Stimulated activated CD4-positive, alpha-beta T cell treated with anti-CD3 and anti-CD28 coated beads, Interleukin-2, amount 100 ng/mL, for 4 hours (primary cell): ENCODE data around the gene S100A7.
A peak's percentile ranks its signal among the peaks of the same experiment; 100 is the strongest.
"Not testable (repeated sequence)": the region's sequence is repeated elsewhere in the genome, so short reads cannot be mapped to it uniquely, and the experiment has no call there.

Experiments
- DNase-seq: peaks from one replicate; pipeline ENCODE4 v3.0.0-alpha.2; 2020; ENCODE audit warnings: low read depth

The S100A7 gene

GRCh38 chr1:153430561-153430960 is 29.9 kb downstream of the S100A7 start:
- no peak for DNase-seq

- no peak for DNase-seq
These were observed 30.3 kb downstream of the S100A7 start for GRCh38 chr1:153430166-153430553.

- DNase-seq: no peak
These were observed 30.9 kb downstream of the S100A7 start for GRCh38 chr1:153429266-153430165.

- DNase-seq: no peak
These were observed 31.7 kb downstream of the S100A7 start for GRCh38 chr1:153428791-153429190.

GRCh38 chr1:153428073-153428638 is 32.3 kb downstream of the S100A7 start:
- DNase-seq: no peak

- DNase-seq: no peak
These were observed 33.6 kb downstream of the S100A7 start for GRCh38 chr1:153426809-153427208.

- peak; percentile 49 for DNase-seq
These were observed 37.9 kb downstream of the S100A7 start for GRCh38 chr1:153422450-153423068.

GRCh38 chr1:153420306-153420705 is 40.1 kb downstream of the S100A7 start:
- no peak for DNase-seq

GRCh38 chr1:153419436-153419793 is 41.0 kb downstream of the S100A7 start:
- not testable (repeated sequence) for DNase-seq

GRCh38 chr1:153418758-153419435 is 41.6 kb downstream of the S100A7 start:
- DNase-seq: not testable (repeated sequence)

GRCh38 chr1:153417136-153417888 is 43.1 kb downstream of the S100A7 start:
- no peak for DNase-seq

- DNase-seq: no peak
These were observed 44.4 kb downstream of the S100A7 start, which contains the start of gene S100A7A for GRCh38 chr1:153415850-153416570. Gene S100A7A, plus strand, starts transcription at chr1:153416520. Its CDS starts 1,563 bp downstream, at chr1:153418083.

GRCh38 chr1:153413961-153414360 is 46.5 kb downstream of the S100A7 start:
- not testable (repeated sequence) for DNase-seq
